HepG2 (cell line): Measurements from ENCODE around the gene SUSD6. TPM values are rescaled to one million over a fixed set of nuclear protein-coding genes. Genes with fewer than 3 reads are reported as not detected.

Experiments
- ATAC-seq: fragments of 200-7000 bp; cut with Tn5 transposase; 3 replicates; pipeline ENCODE4 v1.9.1; 2020; ENCODE audit warnings: mild to moderate bottlenecking, moderate library complexity
- BruUV-seq: library from RNA; stranded (reverse); fragments of 400-500 nt; replicated peaks from 2 replicates; lab custom pipeline; 2021; lab: Mats Ljungman, UMichigan
- CTCF ChIA-PET: fragments of 300-600 bp; formaldehyde crosslinking; extraction: SDS; loops from one replicate; lab custom pipeline; 2021; ENCODE audit warnings: low total read pairs, inconsistent platforms, low intra/inter-chr PET ratio; lab: Yijun Ruan, JAX
- POLR2A ChIA-PET: fragments of 350-600 bp; sonication (Branson Sonifier 250); formaldehyde crosslinking; loops from one replicate; lab custom pipeline; 2020; ENCODE audit warnings: antibody characterized with exemption, inconsistent platforms; lab: Yijun Ruan, JAX
- DNase-seq: peaks from one replicate; pipeline ENCODE4 v3.0.0-alpha.2; 2015; ENCODE audit warnings: low spot score
- FAIRE-seq: peaks from 3 replicates; lab custom pipeline; 2011; peaks lifted over from hg19 to GRCh38; lab: Jason Lieb, UNC
- H2AFZ ChIP-seq: one replicate; pipeline ENCODE4 v1.6.1; 2011; ENCODE audit warnings: low read length, inconsistent platforms
- H3K27ac ChIP-seq: fragments of 300-600 bp; 3 replicates; pipeline ENCODE4 v1.8.0; 2011; ENCODE audit warnings: mixed run types, mild to moderate bottlenecking, mixed read lengths, low read length, inconsistent platforms; ENCODE audit not compliant: insufficient read depth; ENCODE audit errors: extremely low read length
- H3K27me3 ChIP-seq, 2 experiments: fragments of 200-600 bp in 1 of 2; 2 replicates in 1 of 2; 3 replicates in 1 of 2; pipeline versions ENCODE4 v1.6.0 to v1.8.0; 2011; ENCODE audit warnings: low read length in 2 of 2, mild to moderate bottlenecking in 2 of 2, moderate library complexity in 2 of 2, inconsistent platforms in 1 of 2; ENCODE audit not compliant: insufficient read depth in 2 of 2, control insufficient read depth in 1 of 2
- H3K36me3 ChIP-seq, 2 experiments: fragments of 200-600 bp in 1 of 2; replicated peaks in 1 of 2; 2 replicates in 1 of 2; 3 replicates in 1 of 2; pipeline versions ENCODE4 v1.5.1 to v1.8.0; 2011; ENCODE audit warnings: low read length in 2 of 2, inconsistent platforms in 1 of 2; ENCODE audit not compliant: insufficient read depth in 2 of 2, control insufficient read depth in 1 of 2
- H3K4me1 ChIP-seq: 2 replicates; pipeline ENCODE4 v1.5.1; 2012; ENCODE audit warnings: low read length, inconsistent platforms; ENCODE audit not compliant: insufficient read depth
- H3K4me2 ChIP-seq: 2 replicates; pipeline ENCODE4 v1.6.0; 2011; ENCODE audit warnings: low read depth, low read length, inconsistent platforms
- H3K4me3 ChIP-seq, 3 experiments: fragments of 200-600 bp in 1 of 3; sonication (generic), shearing (Covaris generic) in 1 of 3; replicated peaks in 1 of 3; 2 replicates each; pipeline ENCODE4 v1.5.1; 2011 to 2016; ENCODE audit warnings: low read length in 3 of 3, inconsistent platforms in 2 of 3, low read depth in 2 of 3, mild to moderate bottlenecking in 2 of 3, control low read depth in 1 of 3, mixed read lengths in 1 of 3; ENCODE audit not compliant: insufficient read depth in 1 of 3
- H3K79me2 ChIP-seq: one replicate; pipeline ENCODE4 v1.6.1; 2011; ENCODE audit warnings: low read length, inconsistent platforms; ENCODE audit not compliant: insufficient read depth
- H3K9ac ChIP-seq: 2 replicates; pipeline ENCODE4 v1.6.0; 2011; ENCODE audit warnings: mild to moderate bottlenecking, low read depth, low read length, inconsistent platforms; ENCODE audit not compliant: insufficient read depth
- H3K9me3 ChIP-seq: 2 replicates; pipeline ENCODE4 v1.5.1; 2012; ENCODE audit warnings: mild to moderate bottlenecking, low read length
- H4K20me1 ChIP-seq: 2 replicates; pipeline ENCODE4 v1.6.0; 2011; ENCODE audit warnings: inconsistent platforms, mild to moderate bottlenecking, low read length, moderate library complexity; ENCODE audit not compliant: insufficient read depth
- CREB3 ChIP-seq: sonication (generic); formaldehyde crosslinking; IDR thresholded peaks from 2 replicates; pipeline ENCODE4 v1.5.0; 2020; ENCODE audit warnings: missing genetic modification reagents
- E2F2 ChIP-seq: sonication (generic); formaldehyde crosslinking; IDR thresholded peaks from 2 replicates; pipeline ENCODE4 v1.4.0; 2020; ENCODE audit warnings: missing genetic modification reagents, borderline replicate concordance
- GTF3A ChIP-seq: sonication (generic); formaldehyde crosslinking; conservative IDR thresholded peaks from 2 replicates; pipeline ENCODE4 v1.4.0; 2020; ENCODE audit warnings: mild to moderate bottlenecking, missing genetic modification reagents
- MXD3 ChIP-seq: IDR thresholded peaks from 2 replicates; pipeline ENCODE4 v1.6.1; 2016; ENCODE audit warnings: mild to moderate bottlenecking, missing biosample characterization, missing genetic modification reagents
- NFKB2 ChIP-seq: sonication (generic); formaldehyde crosslinking; IDR thresholded peaks from 2 replicates; pipeline ENCODE4 v1.4.0; 2020; ENCODE audit warnings: missing genetic modification reagents, borderline replicate concordance
- NR2F1 ChIP-seq, 2 experiments: fragments of 450-650 bp in 1 of 2; formaldehyde crosslinking in 1 of 2; IDR thresholded peaks; 2 replicates each; pipeline versions ENCODE4 v1.5.0 to v1.6.1; 2016 to 2020; ENCODE audit warnings: mild to moderate bottlenecking in 1 of 2, missing compliant biosample characterization in 1 of 2, missing genetic modification reagents in 1 of 2, moderate library complexity in 1 of 2
- POLR2AphosphoS2 ChIP-seq: IDR thresholded peaks from 2 replicates; pipeline ENCODE4 v1.6.1; 2011; ENCODE audit warnings: low read depth, low read length, improper control_type of control experiment
- PPARG ChIP-seq: conservative IDR thresholded peaks from 2 replicates; pipeline ENCODE4 v1.6.1; 2016; ENCODE audit warnings: missing biosample characterization, missing genetic modification reagents
- STAG1 ChIP-seq: sonication (generic); formaldehyde crosslinking; IDR thresholded peaks from 2 replicates; pipeline ENCODE4 v1.4.0; 2020; ENCODE audit warnings: missing genetic modification reagents
- ZFP36 ChIP-seq: fragments of 150-350 bp; IDR thresholded peaks from 2 replicates; pipeline ENCODE4 v1.6.1; 2018; ENCODE audit warnings: borderline replicate concordance, low read length, low read depth; ENCODE audit not compliant: partially characterized antibody
- ZNF296 ChIP-seq: sonication (generic); formaldehyde crosslinking; conservative IDR thresholded peaks from 2 replicates; pipeline ENCODE4 v1.5.0; 2020; ENCODE audit warnings: mild to moderate bottlenecking, missing genetic modification reagents
- ZNF563 ChIP-seq: sonication (generic); formaldehyde crosslinking; IDR thresholded peaks from 2 replicates; pipeline ENCODE4 v1.8.0; 2022; ENCODE audit warnings: mild to moderate bottlenecking, moderate library complexity, missing genetic modification reagents
- ZNF597 ChIP-seq: sonication (generic); formaldehyde crosslinking; IDR thresholded peaks from 2 replicates; pipeline ENCODE4 v1.5.0; 2020; ENCODE audit warnings: missing genetic modification reagents
- ZNF891 ChIP-seq: sonication (generic); formaldehyde crosslinking; IDR thresholded peaks from 2 replicates; pipeline ENCODE4 v1.5.0; 2020; ENCODE audit warnings: mild to moderate bottlenecking, missing genetic modification reagents
- WGBS: methylation state at CpG from one replicate; pipeline ENCODE4 v1.1.6; 2017; ENCODE audit warnings: low lambda C conversion rate; 5-methylcytosine and 5-hydroxymethylcytosine counted together
- in situ Hi-C: cut with HindIII; loops from 2 replicates; pipeline ENCODE4 v1.10.0; 2017; ENCODE audit warnings: low pct_unique_long_range_greater_than_20kb; ENCODE audit not compliant: extremely low pct_ligation_motif_present
- intact Hi-C: fragments of 100-400 bp; cut with micrococcal nuclease; formaldehyde crosslinking; loops from one replicate; pipeline ENCODE4 v1.10.0; 2022; ENCODE audit not compliant: unreplicated experiment
- polyA plus RNA-seq, 8 experiments: library from polyadenylated mRNA; depleted of rRNA in 3 of 8; stranded (reverse) in 7 of 8; unstranded in 1 of 8; fragments of >200 nt; fragmentation: Illumina TruSeq in 4 of 8; extraction: Trizol in 4 of 8; gene quantifications; 2 replicates each; pipeline versions ENCODE4 v1.2.1 to v1.2.3, GENCODE V29; 2011 to 2016; ENCODE audit warnings: low read depth in 4 of 8, missing spikeins in 1 of 8, mixed read lengths in 1 of 8; ENCODE audit not compliant: insufficient read depth in 1 of 8
- total RNA-seq, 5 experiments: library from RNA; depleted of rRNA; stranded (reverse); fragments of >200 nt; fragmentation: Illumina TruSeq; extraction: Trizol; gene quantifications; 2 replicates each; pipeline ENCODE4 v1.2.3, GENCODE V29; 2016; ENCODE audit warnings: low read depth in 1 of 5

SUSD6 gene
- total and polyA plus RNA-seq, 2 of the 13 experiments (the other 11 are each of a cell fraction or from before 2014, with no cell fraction given), result 7.2 to 7.4 TPM

- intact Hi-C loops (no loop called here), in situ Hi-C loops (no loop called here)
- WGBS, result 94% methylated on average over 3 of the region's 3 CpGs
- ChIA-PET POLR2A (no interaction called here), CTCF (no interaction called here)
- H3K4me1 ChIP-seq, result peaks cover 63% of the 10 kb centered on the region
- no peaks in the 10 kb centered on the region for H3K27me3 ChIP-seq
- H3K27ac ChIP-seq, result no peak overlapping the region
- no peak for TF ChIP-seq PPARG (CRISPR knock-in tag)
- TF ChIP-seq ZNF296 (CRISPR knock-in tag), result no peak
- TF ChIP-seq GTF3A (CRISPR knock-in tag), result no peak
- no peak for TF ChIP-seq E2F2 (CRISPR knock-in tag)
- TF ChIP-seq ZFP36, result no peak
- TF ChIP-seq NR2F1 (CRISPR knock-in tag; IDR thresholded peaks at IDR 0.05), result no peak
- TF ChIP-seq ZNF597, result no peak
- no peak for TF ChIP-seq MXD3 (CRISPR knock-in tag)
- no peak for TF ChIP-seq NFKB2 (CRISPR knock-in tag)
- TF ChIP-seq POLR2AphosphoS2, result no peak
- TF ChIP-seq STAG1 (CRISPR knock-in tag), result no peak
- no peak for TF ChIP-seq ZNF891 (CRISPR knock-in tag)
- TF ChIP-seq CREB3 (CRISPR knock-in tag), result no peak
- TF ChIP-seq ZNF563 (CRISPR knock-in tag), result no peak
- H4K20me1 ChIP-seq, result no peaks in the 10 kb centered on the region
- H3K36me3 ChIP-seq, result peaks cover 0 to 4% of the 10 kb centered on the region in 2 experiments; a peak in 3 of 5 replicates
- no peak overlapping the region for H2AFZ ChIP-seq
- no peak overlapping the region for H3K4me3 ChIP-seq
- BruUV-seq, result no TSS peak
- no peak overlapping the region for H3K4me2 ChIP-seq
- no peak for ATAC-seq
- no peak for FAIRE-seq
- H3K9me3 ChIP-seq, result no peaks in the 10 kb centered on the region
- no peaks in the 10 kb centered on the region for H3K79me2 ChIP-seq
- H3K9ac ChIP-seq, result no peak overlapping the region
- DNase-seq, result no peak
These were observed 90.5 kb downstream of the SUSD6 start for GRCh38 chr14:69701857-69702256.
